Lower leg skin (tissue), 4 donors: ENCODE results near the gene LGSN. TPM values are rescaled to one million over a fixed set of nuclear protein-coding genes. Genes with fewer than 3 reads are reported as not detected.
"Not testable (repeated sequence)": the region's sequence is repeated elsewhere in the genome, so short reads cannot be mapped to it uniquely, and the experiment has no call there.

Experiments used
- DNase-seq, 2 donors: peaks; one replicate each; pipeline ENCODE4 v3.0.0-alpha.2; 2019; ENCODE audit warnings: low spot score in 2 of 2
- H3K4me3 ChIP-seq: fragments of 200-600 bp; sonication (generic); 2 replicates; pipeline ENCODE4 v1.5.1; 2017; ENCODE audit warnings: mild to moderate bottlenecking, low read depth; ENCODE audit not compliant: poor library complexity, severe bottlenecking
- CTCF ChIP-seq, 3 donors: fragments of 450-650 bp; IDR thresholded peaks; one replicate each; pipeline ENCODE4 v1.5.1; 2016; ENCODE audit warnings: antibody characterized with exemption in 3 of 3, mild to moderate bottlenecking in 3 of 3, moderate library complexity in 2 of 3
- POLR2A ChIP-seq, 2 donors: fragments of 450-650 bp; IDR thresholded peaks; one replicate each; pipeline ENCODE4 v1.6.1; 2016 to 2017; ENCODE audit warnings: antibody characterized with exemption in 2 of 2, mild to moderate bottlenecking in 1 of 2, moderate library complexity in 1 of 2
- WGBS, 2 donors: methylation state at CpG; one replicate each; pipeline ENCODE4 v1.1.5; 2018; 5-methylcytosine and 5-hydroxymethylcytosine counted together
- intact Hi-C: fragments of 100-400 bp; cut with DNase I; formaldehyde crosslinking; loops from one replicate; pipeline ENCODE4 v1.15.0; 2023; ENCODE audit warnings: low total_unique reads
- total RNA-seq, 4 donors: library from RNA; depleted of rRNA; stranded (reverse); fragments of >200 nt; gene quantifications; one replicate each; pipeline ENCODE4 v1.1.0, GENCODE V29; 2016

The LGSN gene
- total RNA-seq, 4 donors from 2014 or later: not detected

GRCh38 chr6:63346217-63346835, 26.5 kb upstream of the LGSN start:
- no peak for DNase-seq
- no peak overlapping the region for H3K4me3 ChIP-seq
- no peak for TF ChIP-seq CTCF (IDR thresholded peaks at IDR 0.05)
- TF ChIP-seq POLR2A (IDR thresholded peaks at IDR 0.05): no peak
- WGBS, 2 donors: 85 to 89% methylated on average over 7 of the region's 7 CpGs
- intact Hi-C loops: loop anchor here (10.0 kb wide), 1 partner anchor 248 kb away; no protein-coding TSS in a partner anchor

GRCh38 chr6:63340351-63340750, 20.6 kb upstream of the LGSN start:
- TF ChIP-seq CTCF (IDR thresholded peaks at IDR 0.05) (no peak), POLR2A (IDR thresholded peaks at IDR 0.05) (no peak)
- DNase-seq: no peak
- H3K4me3 ChIP-seq: no peak overlapping the region
- intact Hi-C loops: loop anchor here (10.0 kb wide), 1 partner anchor 254 kb away; no protein-coding TSS in a partner anchor

- H3K4me3 ChIP-seq, intact Hi-C loops, DNase-seq: not testable (repeated sequence)
- WGBS, 2 donors: 80 to 95% methylated on average over 2 of the region's 2 CpGs
Observed at GRCh38 chr6:63334652-63335051, 14.9 kb upstream of the LGSN start.

- H3K4me3 ChIP-seq: no peak overlapping the region
- intact Hi-C loops: no loop called here
- DNase-seq: no peak
- 72 to 82% methylated on average over 2 of the region's 2 CpGs for WGBS, 2 donors
- no peak for TF ChIP-seq POLR2A (IDR thresholded peaks at IDR 0.05)
Observed at GRCh38 chr6:63333440-63333839, 13.7 kb upstream of the LGSN start.

GRCh38 chr6:63326630-63327029, 6.8 kb upstream of the LGSN start:
- intact Hi-C loops, DNase-seq, H3K4me3 ChIP-seq: not testable (repeated sequence)
- WGBS, 2 donors: 89 to 94% methylated on average over 8 to 15 of the region's 15 CpGs

GRCh38 chr6:63322981-63323380, 3.2 kb upstream of the LGSN start:
- no peak for DNase-seq
- no peak overlapping the region for H3K4me3 ChIP-seq
- WGBS, 2 donors: 44 to 59% methylated on average over 1 of the region's 1 CpG
- TF ChIP-seq POLR2A (IDR thresholded peaks at IDR 0.05): no peak
- intact Hi-C loops: no loop called here

GRCh38 chr6:63321821-63322220, 2.0 kb upstream of the LGSN start:
- WGBS, 2 donors: 56 to 60% methylated on average over 1 of the region's 1 CpG
- H3K4me3 ChIP-seq: no peak overlapping the region
- intact Hi-C loops: no loop called here

More at GRCh38 chr6:63321821-63322220, 2.0 kb upstream of the LGSN start:
- no peak for DNase-seq
- TF ChIP-seq CTCF (IDR thresholded peaks at IDR 0.05) (no peak), POLR2A (IDR thresholded peaks at IDR 0.05) (no peak)
